HL-60 (cell line): ENCODE measurements around the gene LGALS9.
"Not testable (repeated sequence)": the region's sequence is repeated elsewhere in the genome, so short reads cannot be mapped to it uniquely, and the experiment has no call there.

Experiments
- DNase-seq, 2 experiments: peaks; one replicate each; pipeline ENCODE4 v3.0.0-alpha.2; 2010 to 2020; ENCODE audit warnings: low read depth in 1 of 2, low spot score in 1 of 2
- H3K27ac ChIP-seq: fragments of 250-450 bp; sonication (Bioruptor Pico); replicated peaks from 2 replicates; pipeline ENCODE4 v1.5.1; 2020; ENCODE audit warnings: mild to moderate bottlenecking, moderate library complexity
- H3K27me3 ChIP-seq: fragments of 250-450 bp; sonication (Bioruptor Pico); 2 replicates; pipeline ENCODE4 v1.5.1; 2021; ENCODE audit warnings: mild to moderate bottlenecking, moderate library complexity; ENCODE audit not compliant: insufficient read depth, poor library complexity, severe bottlenecking
- H3K4me3 ChIP-seq: replicated peaks from 2 replicates; pipeline ENCODE4 v1.5.1; 2011; ENCODE audit warnings: mild to moderate bottlenecking, control low read depth, low read length; ENCODE audit not compliant: insufficient read depth
- GABPA ChIP-seq: IDR thresholded peaks from 2 replicates; pipeline ENCODE4 v1.6.1; 2012; ENCODE audit warnings: low read depth
- POLR2AphosphoS5 ChIP-seq: IDR thresholded peaks from 2 replicates; pipeline ENCODE4 v1.6.1; 2012; ENCODE audit warnings: low read depth
- SPI1 ChIP-seq: IDR thresholded peaks from 2 replicates; pipeline ENCODE4 v1.6.1; 2012; ENCODE audit warnings: low read depth, mild to moderate bottlenecking, borderline replicate concordance
- TF ChIP-seq, protein P1 (sequence below): IDR thresholded peaks from 2 replicates; pipeline ENCODE4 v1.6.1; 2012; ENCODE audit warnings: low read depth; ENCODE audit not compliant: insufficient replicate concordance
- TF ChIP-seq, protein P2 (sequence below): IDR thresholded peaks from one replicate; pipeline ENCODE4 v1.5.1; 2011; ENCODE audit warnings: low read length, control low read depth, inconsistent platforms; ENCODE audit not compliant: insufficient read depth

Gene LGALS9

DNA sequence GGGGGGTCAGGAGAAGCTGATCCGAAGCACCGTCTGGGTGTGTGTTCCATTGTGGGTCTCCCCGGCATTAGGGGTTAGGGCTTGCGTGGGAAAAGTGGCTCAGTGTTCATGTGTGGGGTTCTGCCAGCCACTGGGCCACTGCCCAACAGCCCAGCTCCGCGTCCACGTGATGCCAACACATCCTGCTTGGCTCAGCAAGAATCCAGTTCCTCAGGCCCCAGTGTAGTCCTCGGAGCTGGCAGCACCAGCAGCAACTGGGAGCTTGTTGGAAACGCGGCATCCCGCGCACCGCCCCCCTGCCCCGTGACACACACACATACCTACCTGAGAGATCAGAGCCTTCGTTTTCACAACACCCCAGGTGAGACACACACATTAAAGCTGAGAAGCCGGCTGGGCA is 18.9 kb downstream of the LGALS9 start:
- DNase-seq: no peak
- no peak overlapping the region for H3K27ac ChIP-seq

GRCh38 chr17:27650836-27651235 is 19.8 kb downstream of the LGALS9 start:
- TF ChIP-seq, protein P1, sequence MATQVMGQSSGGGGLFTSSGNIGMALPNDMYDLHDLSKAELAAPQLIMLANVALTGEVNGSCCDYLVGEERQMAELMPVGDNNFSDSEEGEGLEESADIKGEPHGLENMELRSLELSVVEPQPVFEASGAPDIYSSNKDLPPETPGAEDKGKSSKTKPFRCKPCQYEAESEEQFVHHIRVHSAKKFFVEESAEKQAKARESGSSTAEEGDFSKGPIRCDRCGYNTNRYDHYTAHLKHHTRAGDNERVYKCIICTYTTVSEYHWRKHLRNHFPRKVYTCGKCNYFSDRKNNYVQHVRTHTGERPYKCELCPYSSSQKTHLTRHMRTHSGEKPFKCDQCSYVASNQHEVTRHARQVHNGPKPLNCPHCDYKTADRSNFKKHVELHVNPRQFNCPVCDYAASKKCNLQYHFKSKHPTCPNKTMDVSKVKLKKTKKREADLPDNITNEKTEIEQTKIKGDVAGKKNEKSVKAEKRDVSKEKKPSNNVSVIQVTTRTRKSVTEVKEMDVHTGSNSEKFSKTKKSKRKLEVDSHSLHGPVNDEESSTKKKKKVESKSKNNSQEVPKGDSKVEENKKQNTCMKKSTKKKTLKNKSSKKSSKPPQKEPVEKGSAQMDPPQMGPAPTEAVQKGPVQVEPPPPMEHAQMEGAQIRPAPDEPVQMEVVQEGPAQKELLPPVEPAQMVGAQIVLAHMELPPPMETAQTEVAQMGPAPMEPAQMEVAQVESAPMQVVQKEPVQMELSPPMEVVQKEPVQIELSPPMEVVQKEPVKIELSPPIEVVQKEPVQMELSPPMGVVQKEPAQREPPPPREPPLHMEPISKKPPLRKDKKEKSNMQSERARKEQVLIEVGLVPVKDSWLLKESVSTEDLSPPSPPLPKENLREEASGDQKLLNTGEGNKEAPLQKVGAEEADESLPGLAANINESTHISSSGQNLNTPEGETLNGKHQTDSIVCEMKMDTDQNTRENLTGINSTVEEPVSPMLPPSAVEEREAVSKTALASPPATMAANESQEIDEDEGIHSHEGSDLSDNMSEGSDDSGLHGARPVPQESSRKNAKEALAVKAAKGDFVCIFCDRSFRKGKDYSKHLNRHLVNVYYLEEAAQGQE: no peak
- TF ChIP-seq SPI1: no peak
- TF ChIP-seq, protein P2, sequence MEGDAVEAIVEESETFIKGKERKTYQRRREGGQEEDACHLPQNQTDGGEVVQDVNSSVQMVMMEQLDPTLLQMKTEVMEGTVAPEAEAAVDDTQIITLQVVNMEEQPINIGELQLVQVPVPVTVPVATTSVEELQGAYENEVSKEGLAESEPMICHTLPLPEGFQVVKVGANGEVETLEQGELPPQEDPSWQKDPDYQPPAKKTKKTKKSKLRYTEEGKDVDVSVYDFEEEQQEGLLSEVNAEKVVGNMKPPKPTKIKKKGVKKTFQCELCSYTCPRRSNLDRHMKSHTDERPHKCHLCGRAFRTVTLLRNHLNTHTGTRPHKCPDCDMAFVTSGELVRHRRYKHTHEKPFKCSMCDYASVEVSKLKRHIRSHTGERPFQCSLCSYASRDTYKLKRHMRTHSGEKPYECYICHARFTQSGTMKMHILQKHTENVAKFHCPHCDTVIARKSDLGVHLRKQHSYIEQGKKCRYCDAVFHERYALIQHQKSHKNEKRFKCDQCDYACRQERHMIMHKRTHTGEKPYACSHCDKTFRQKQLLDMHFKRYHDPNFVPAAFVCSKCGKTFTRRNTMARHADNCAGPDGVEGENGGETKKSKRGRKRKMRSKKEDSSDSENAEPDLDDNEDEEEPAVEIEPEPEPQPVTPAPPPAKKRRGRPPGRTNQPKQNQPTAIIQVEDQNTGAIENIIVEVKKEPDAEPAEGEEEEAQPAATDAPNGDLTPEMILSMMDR: no peak
- no peak for TF ChIP-seq POLR2AphosphoS5
- no peak for TF ChIP-seq GABPA
- no peak overlapping the region for H3K27ac ChIP-seq

More for the DNA sequence above, 18.9 kb downstream of the LGALS9 start:
- no peak overlapping the region for H3K4me3 ChIP-seq
- no peaks in the 10 kb centered on the region for H3K27me3 ChIP-seq
- TF ChIP-seq SPI1 (no peak), POLR2AphosphoS5 (0 out of 2 replicates have a peak, but pooled peaks have one; percentile 22)

DNA sequence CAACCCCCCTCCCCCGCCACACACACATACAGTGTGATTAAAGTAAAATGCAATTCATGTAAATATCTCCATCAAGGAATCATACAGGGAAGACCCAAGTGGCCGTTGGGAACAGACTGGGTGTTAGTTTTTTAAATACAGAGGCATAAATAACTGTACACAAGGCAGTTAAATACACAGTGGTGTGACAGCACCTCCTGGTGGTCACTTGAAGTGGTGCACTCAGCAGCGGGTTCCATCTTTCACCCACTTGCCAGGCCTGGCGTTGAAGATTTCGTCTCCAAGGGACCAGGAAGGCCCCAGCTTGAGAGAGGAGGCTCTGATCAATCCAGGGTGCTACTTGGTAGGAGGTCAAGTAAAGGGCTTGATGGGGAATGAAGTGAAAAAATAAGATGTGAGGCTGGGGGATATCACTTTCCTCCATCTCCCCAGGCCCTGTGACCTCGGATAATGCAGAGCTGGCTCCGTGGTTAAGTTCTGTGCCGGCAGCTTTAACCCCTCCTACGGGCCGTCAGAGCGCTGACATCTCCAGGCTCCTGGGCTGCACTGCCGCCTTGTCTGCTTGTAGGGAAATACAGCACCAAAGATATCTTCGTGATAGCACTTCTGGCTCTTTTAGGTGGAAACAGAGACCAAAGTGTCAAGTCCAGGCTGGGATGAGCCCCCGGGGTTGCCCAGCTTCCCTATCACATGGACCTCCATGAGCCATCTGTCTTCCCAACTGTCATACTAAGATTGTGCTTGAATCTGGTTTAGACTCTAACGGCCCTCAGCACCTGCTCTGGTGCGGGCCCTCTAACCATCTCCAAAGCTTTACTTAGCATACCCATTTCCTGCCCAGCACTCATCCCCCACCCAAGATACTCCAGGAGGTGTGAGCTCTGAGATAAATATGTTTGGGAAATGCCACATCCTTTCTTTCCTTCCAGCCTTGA is 20.7 kb downstream of the LGALS9 start:
- Histone ChIP-seq H3K27ac (no peak overlapping the region), H3K4me3 (no peak overlapping the region), H3K27me3 (no peaks in the 10 kb centered on the region)
- no peak for TF ChIP-seq SPI1
- TF ChIP-seq, protein P2: peak; percentile 61
- DNase-seq: peak in 1 of 2 experiments; percentile 65

More at GRCh38 chr17:27650836-27651235, 19.8 kb downstream of the LGALS9 start:
- no peaks in the 10 kb centered on the region for H3K27me3 ChIP-seq
- H3K4me3 ChIP-seq: no peak overlapping the region
- no peak for DNase-seq

- not testable (repeated sequence) for H3K4me3 ChIP-seq, H3K27ac ChIP-seq, DNase-seq, H3K27me3 ChIP-seq
These were observed 22.5 kb downstream of the LGALS9 start for GRCh38 chr17:27653449-27653971.

- DNase-seq: no peak
- no peak overlapping the region for H3K27ac ChIP-seq
- H3K27me3 ChIP-seq: no peaks in the 10 kb centered on the region
- TF ChIP-seq GABPA (no peak), SPI1 (no peak), POLR2AphosphoS5 (no peak)
- TF ChIP-seq, protein P1: no peak
- TF ChIP-seq, protein P2: no peak
- no peak overlapping the region for H3K4me3 ChIP-seq
These were observed 23.1 kb downstream of the LGALS9 start for GRCh38 chr17:27654136-27654535.
